ENCODE data around the gene GCC2. TPM values are rescaled to one million over a fixed set of nuclear protein-coding genes. Genes with fewer than 3 reads are reported as not detected.

Gene GCC2
- total and polyA plus RNA-seq, 2 experiments from 2014 or later, result 43.4 to 172 TPM

GRCh38 chr2:108450863-108451262, 1.9 kb downstream of the GCC2 start:
- Histone ChIP-seq H3K27ac (ENCODE audit: low read depth) (no peak overlapping the region; the same call in 1 of the 2 replicates), H3K4me3 (no peak overlapping the region), H3K79me2 (replicated peaks; ENCODE audit: insufficient read depth) (peaks cover 28% of the 10 kb centered on the region), H3K36me3 (ENCODE audit: insufficient read depth) (peaks cover 36% of the 10 kb centered on the region), H4K20me1 (replicated peaks; ENCODE audit: insufficient read depth) (peaks cover 8% of the 10 kb centered on the region; the same call in 1 of the 2 replicates), H3F3A (replicated peaks; ENCODE audit: low read depth) (no peaks in the 10 kb centered on the region), H3K9me2 (ENCODE audit: insufficient read depth) (no peaks in the 10 kb centered on the region), H3K4me1 (ENCODE audit: insufficient read depth) (peaks cover 12% of the 10 kb centered on the region), H3K27me3 (ENCODE audit: insufficient read depth) (no peaks in the 10 kb centered on the region), H3K4me2 (0 out of 2 replicates have a peak overlapping the region, but pooled peaks have one; percentile 59), H2AFZ (no peak overlapping the region)
- DNase-seq (ENCODE audit: low spot score) (no peak), ATAC-seq (no peak)
- Mint-ChIP-seq H3K9me3 (no peaks in the 10 kb centered on the region; the same call in 2 of the 3 replicates), H3K4me3 (peak overlapping the region; percentile 93; the same call in 1 of the 3 replicates), H3K4me1 (peaks cover 9% of the 10 kb centered on the region), H3K27ac (no peak overlapping the region), H3K27me3 (ENCODE audit: insufficient read depth, low read depth, poor library complexity) (no peaks in the 10 kb centered on the region), H3K36me3 (ENCODE audit: low read depth) (peaks cover 45% of the 10 kb centered on the region)
- TF ChIP-seq ZNF114 (CRISPR knock-in tag; IDR thresholded peaks at IDR 0.05), result no peak
- TF ChIP-seq EZH2phosphoT487 (IDR thresholded peaks at IDR 0.05; ENCODE audit: unreplicated experiment), result no peak
- TF ChIP-seq POLR2AphosphoS5 (IDR thresholded peaks at IDR 0.05; ENCODE audit: low read depth), result no peak
- TF ChIP-seq ZNF462 (CRISPR knock-in tag; IDR thresholded peaks at IDR 0.05), result no peak
- TF ChIP-seq EZH2 (IDR thresholded peaks at IDR 0.05; ENCODE audit: low read depth, unreplicated experiment), result no peak
- TF ChIP-seq REST (IDR thresholded peaks at IDR 0.05; ENCODE audit: unreplicated experiment), result no peak
- no peak for TF ChIP-seq NANOG (IDR thresholded peaks at IDR 0.05; ENCODE audit: borderline replicate concordance)
- TF ChIP-seq, protein P1, sequence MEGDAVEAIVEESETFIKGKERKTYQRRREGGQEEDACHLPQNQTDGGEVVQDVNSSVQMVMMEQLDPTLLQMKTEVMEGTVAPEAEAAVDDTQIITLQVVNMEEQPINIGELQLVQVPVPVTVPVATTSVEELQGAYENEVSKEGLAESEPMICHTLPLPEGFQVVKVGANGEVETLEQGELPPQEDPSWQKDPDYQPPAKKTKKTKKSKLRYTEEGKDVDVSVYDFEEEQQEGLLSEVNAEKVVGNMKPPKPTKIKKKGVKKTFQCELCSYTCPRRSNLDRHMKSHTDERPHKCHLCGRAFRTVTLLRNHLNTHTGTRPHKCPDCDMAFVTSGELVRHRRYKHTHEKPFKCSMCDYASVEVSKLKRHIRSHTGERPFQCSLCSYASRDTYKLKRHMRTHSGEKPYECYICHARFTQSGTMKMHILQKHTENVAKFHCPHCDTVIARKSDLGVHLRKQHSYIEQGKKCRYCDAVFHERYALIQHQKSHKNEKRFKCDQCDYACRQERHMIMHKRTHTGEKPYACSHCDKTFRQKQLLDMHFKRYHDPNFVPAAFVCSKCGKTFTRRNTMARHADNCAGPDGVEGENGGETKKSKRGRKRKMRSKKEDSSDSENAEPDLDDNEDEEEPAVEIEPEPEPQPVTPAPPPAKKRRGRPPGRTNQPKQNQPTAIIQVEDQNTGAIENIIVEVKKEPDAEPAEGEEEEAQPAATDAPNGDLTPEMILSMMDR (conservative IDR thresholded peaks at IDR 0.05; ENCODE audit: low read depth in 2 of 2), result no peak
- TF ChIP-seq ZNF331 (CRISPR knock-in tag; IDR thresholded peaks at IDR 0.05; ENCODE audit: low read depth), result no peak
- no peak for TF ChIP-seq STAT1 (IDR thresholded peaks at IDR 0.05; ENCODE audit: unreplicated experiment)
- no peak for TF ChIP-seq ETS1 (IDR thresholded peaks at IDR 0.05)
- TF ChIP-seq CREB1 (CRISPR knock-in tag; IDR thresholded peaks at IDR 0.05; ENCODE audit: low read depth), result no peak
- TF ChIP-seq JUNB (IDR thresholded peaks at IDR 0.05; ENCODE audit: unreplicated experiment), result no peak
